K562 (cell line): ENCODE data around the gene EYA2. TPM values are rescaled to one million over a fixed set of nuclear protein-coding genes. Genes with fewer than 3 reads are reported as not detected.

Experiments used
- ATAC-seq: fragments of 200-7000 bp; cut with Tn5 transposase; 3 replicates; pipeline ENCODE4 v1.9.1; 2020; ENCODE audit warnings: moderate library complexity
- BruUV-seq: library from RNA; stranded (reverse); fragments of 400-500 nt; replicated peaks from 2 replicates; lab custom pipeline; 2021; lab: Mats Ljungman, UMichigan
- CTCF ChIA-PET: fragments of 300-600 bp; formaldehyde crosslinking; extraction: SDS; loops from one replicate; lab custom pipeline; 2021; ENCODE audit warnings: low intra/inter-chr PET ratio; lab: Yijun Ruan, JAX
- POLR2A ChIA-PET: fragments of 300-600, 350-650 bp; sonication (Branson Sonifier 250); formaldehyde crosslinking; extraction: SDS; loops from one replicate; lab custom pipeline; 2021; ENCODE audit warnings: antibody characterized with exemption, inconsistent platforms; lab: Yijun Ruan, JAX
- DNase-seq, 4 experiments: peaks; one replicate each; pipeline versions ENCODE4 v3.0.0 to v3.0.0-alpha.2; 2011 to 2018; ENCODE audit warnings: low spot score in 3 of 4, mixed read lengths in 3 of 4; ENCODE audit errors: extremely low read depth in 1 of 4
- FAIRE-seq: peaks from 2 replicates; lab custom pipeline; 2011; peaks lifted over from hg19 to GRCh38; lab: Jason Lieb, UNC
- H2AFZ ChIP-seq: 2 replicates; pipeline ENCODE4 v1.6.0; 2011; ENCODE audit warnings: low read depth, low read length, control low read depth, inconsistent platforms
- H3K27ac ChIP-seq: fragments of 200-600 bp; 3 replicates; pipeline ENCODE4 v1.8.0; 2011; ENCODE audit warnings: low read depth, mild to moderate bottlenecking, control low read depth, inconsistent platforms, low read length, moderate library complexity, mixed read lengths; ENCODE audit errors: extremely low read depth
- H3K27me3 ChIP-seq, 2 experiments: fragments of 300-600 bp in 1 of 2; 2 replicates in 1 of 2; 3 replicates in 1 of 2; pipeline versions ENCODE4 v1.6.0 to v1.8.0; 2011; ENCODE audit warnings: inconsistent platforms in 2 of 2, low read length in 2 of 2, mild to moderate bottlenecking in 1 of 2, mixed read lengths in 1 of 2, moderate library complexity in 1 of 2; ENCODE audit not compliant: control insufficient read depth in 2 of 2, insufficient read depth in 2 of 2
- H3K36me3 ChIP-seq: fragments of 300-600 bp; 3 replicates; pipeline ENCODE4 v1.8.0; 2011; ENCODE audit warnings: mild to moderate bottlenecking, low read length, inconsistent platforms; ENCODE audit not compliant: control insufficient read depth, insufficient read depth
- H3K4me1 ChIP-seq, 2 experiments: fragments of 200-600 bp in 1 of 2; replicated peaks in 1 of 2; 2 replicates in 1 of 2; 3 replicates in 1 of 2; pipeline versions ENCODE4 v1.5.1 to v1.8.0; 2011; ENCODE audit warnings: inconsistent platforms in 2 of 2, low read length in 2 of 2, mild to moderate bottlenecking in 1 of 2, mixed read lengths in 1 of 2, moderate library complexity in 1 of 2; ENCODE audit not compliant: control insufficient read depth in 2 of 2, insufficient read depth in 2 of 2
- H3K4me2 ChIP-seq: 2 replicates; pipeline ENCODE4 v1.6.1; 2011; ENCODE audit warnings: low read length, control low read depth, inconsistent platforms, mixed read lengths; ENCODE audit not compliant: insufficient read depth
- H3K4me3 ChIP-seq: fragments of 200-600 bp; sonication (generic), shearing (Covaris generic); 2 replicates; pipeline ENCODE4 v1.5.1; 2016; ENCODE audit warnings: control low read depth, inconsistent platforms
- H3K79me2 ChIP-seq: fragments of 200-600 bp; 3 replicates; pipeline ENCODE4 v1.8.0; 2011; ENCODE audit warnings: low read length, inconsistent platforms; ENCODE audit not compliant: control insufficient read depth, insufficient read depth
- H3K9ac ChIP-seq, 2 experiments: 2 replicates each; pipeline versions ENCODE4 v1.6.0 to v1.6.1; 2011; ENCODE audit warnings: low read depth in 2 of 2, low read length in 2 of 2, control low read depth in 1 of 2, inconsistent platforms in 1 of 2, mild to moderate bottlenecking in 1 of 2, mixed read lengths in 1 of 2; ENCODE audit not compliant: insufficient read depth in 1 of 2
- H3K9me1 ChIP-seq: one replicate; pipeline ENCODE4 v1.6.0; 2011; ENCODE audit warnings: inconsistent platforms, mild to moderate bottlenecking, low read length, moderate library complexity; ENCODE audit not compliant: control insufficient read depth, insufficient read depth
- H3K9me3 ChIP-seq: replicated peaks from 2 replicates; pipeline ENCODE4 v1.5.1; 2011; ENCODE audit warnings: low read depth, low read length, inconsistent platforms; ENCODE audit not compliant: control insufficient read depth, insufficient read depth
- H4K20me1 ChIP-seq: replicated peaks from 2 replicates; pipeline ENCODE4 v1.6.1; 2011; ENCODE audit warnings: low read length, inconsistent platforms, mixed read lengths; ENCODE audit not compliant: control insufficient read depth, insufficient read depth
- EWSR1 ChIP-seq: fragments of 450-650 bp; IDR thresholded peaks from 2 replicates; pipeline ENCODE4 v1.6.1; 2018; ENCODE audit warnings: borderline replicate concordance, mild to moderate bottlenecking, low read depth, moderate library complexity; ENCODE audit not compliant: partially characterized antibody
- NFE2 ChIP-seq: IDR thresholded peaks from 2 replicates; pipeline ENCODE4 v1.6.1; 2014; ENCODE audit warnings: antibody characterized with exemption, low read depth
- NFIC ChIP-seq: fragments of 450-650 bp; IDR thresholded peaks from 2 replicates; pipeline ENCODE4 v1.6.1; 2017; ENCODE audit warnings: mild to moderate bottlenecking, inconsistent platforms
- SMC3 ChIP-seq: conservative IDR thresholded peaks from 2 replicates; pipeline ENCODE4 v1.6.1; 2011; ENCODE audit warnings: low read depth, low read length, improper control_type of control experiment; ENCODE audit not compliant: insufficient read depth
- ZNF76 ChIP-seq: fragments of 250-450 bp; sonication (Bioruptor Pico); IDR thresholded peaks from 2 replicates; pipeline ENCODE4 v1.4.0; 2020; ENCODE audit warnings: mild to moderate bottlenecking, moderate library complexity, borderline replicate concordance
- WGBS: fragments of 100-300 bp; shearing (Covaris generic); methylation state at CpG from one replicate; pipeline ENCODE4 v1.1.6; 2016; ENCODE audit warnings: low coverage, mixed read lengths; ENCODE audit not compliant: insufficient coverage; ENCODE audit errors: missing lambda C conversion rate; 5-methylcytosine and 5-hydroxymethylcytosine counted together
- in situ Hi-C: fragments of 300-500 bp; cut with MboI; formaldehyde crosslinking; loops from 4 replicates; pipeline ENCODE4 v1.15.0; 2018; ENCODE audit warnings: inconsistent platforms, mixed read lengths
- intact Hi-C: fragments of 100-400 bp; cut with micrococcal nuclease; formaldehyde crosslinking; loops from 2 replicates; pipeline ENCODE4 v1.14.2; 2022
- polyA plus RNA-seq, 8 experiments: library from polyadenylated mRNA; depleted of rRNA in 4 of 8; stranded (reverse) in 5 of 8; unstranded in 3 of 8; fragments of >200 nt; fragmentation: Nextera tagmentation in 2 of 8; fragmentation: Illumina TruSeq in 1 of 8; extraction: Ambion mirVana in 2 of 8; extraction: Trizol in 1 of 8; gene quantifications; 2 replicates each; pipeline versions ENCODE4 v1.2.1 to v1.2.3, GENCODE V29; 2011 to 2014; ENCODE audit warnings: inconsistent platforms in 1 of 8, missing spikeins in 1 of 8
- total RNA-seq, 7 experiments: library from RNA; depleted of rRNA in 6 of 7; stranded (reverse); fragments of >200 nt in 6 of 7; fragmentation: Illumina TruSeq in 2 of 7; extraction: Trizol in 2 of 7; gene quantifications; 2 replicates each; pipeline versions ENCODE4 v1.2.1 to v1.2.3, GENCODE V29; 2011 to 2021; ENCODE audit warnings: low replicate concordance in 1 of 7

Gene EYA2
- total and polyA plus RNA-seq, 9 of the 15 experiments (the other 6 are each of a cell fraction or from before 2014, with no cell fraction given) = 0.03 TPM; not detected in 8

DNA sequence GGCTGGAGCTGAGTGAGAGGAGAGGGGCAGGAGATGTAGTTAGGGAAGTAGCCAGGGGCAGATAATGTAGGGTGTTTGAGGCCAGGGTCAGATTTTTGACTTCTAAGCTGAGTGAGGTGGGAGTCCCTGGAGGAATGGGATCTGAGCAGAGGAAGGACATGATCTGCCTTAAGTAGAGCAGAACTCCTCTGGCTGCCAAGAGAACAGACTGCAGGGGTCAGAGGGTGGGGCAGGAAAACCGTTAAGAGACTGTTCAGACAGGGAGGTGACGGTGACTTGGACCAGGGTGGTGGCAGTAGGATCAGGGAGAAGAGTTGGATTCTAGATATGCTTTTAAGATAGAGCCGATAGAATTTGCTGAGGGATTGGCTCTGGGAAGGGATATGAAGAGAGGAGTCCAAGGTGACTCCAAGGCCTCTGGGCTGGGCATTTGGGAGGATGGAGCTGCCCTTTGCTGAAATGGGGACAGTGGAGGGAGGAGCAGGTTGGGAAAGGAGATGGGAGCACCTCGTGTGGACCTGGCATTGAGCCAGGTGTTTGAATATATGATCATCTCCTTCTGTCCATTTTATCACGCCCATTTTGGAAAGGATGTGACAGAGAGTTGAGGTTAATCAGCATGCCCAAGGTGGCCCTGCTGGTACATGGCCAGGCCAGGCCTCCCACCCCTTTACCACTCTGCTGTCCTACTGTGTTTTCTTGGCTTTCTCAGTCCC lies 18.8 kb downstream of the EYA2 start:
- POLR2A ChIA-PET = no interaction called here
- Histone ChIP-seq H4K20me1 (no peaks in the 10 kb centered on the region), H2AFZ (no peak overlapping the region), H3K4me2 (no peak overlapping the region), H3K27ac (no peak overlapping the region), H3K9ac (no peak overlapping the region), H3K4me1 (no peaks in the 10 kb centered on the region), H3K36me3 (no peaks in the 10 kb centered on the region), H3K79me2 (no peaks in the 10 kb centered on the region), H3K4me3 (no peak overlapping the region), H3K9me3 (no peaks in the 10 kb centered on the region), H3K27me3 (peaks cover 12 to 39% of the 10 kb centered on the region in 2 experiments; a peak in 4 of 5 replicates), H3K9me1 (no peaks in the 10 kb centered on the region)
- intact Hi-C loops (no loop called here), in situ Hi-C loops (no loop called here)
- FAIRE-seq (no peak), ATAC-seq (no peak), DNase-seq (no peak)
- WGBS = 0% methylated on average over 5 of the region's 5 CpGs
- peak; percentile 79 for TF ChIP-seq NFIC
- no peak for TF ChIP-seq EWSR1
- CTCF ChIA-PET = no interaction called here
- BruUV-seq = no TSS peak

- no peaks in the 10 kb centered on the region for H3K9me3 ChIP-seq
- H3K79me2 ChIP-seq = no peaks in the 10 kb centered on the region
- in situ Hi-C loops = no loop called here
- no peak overlapping the region for H3K4me2 ChIP-seq
- FAIRE-seq (no peak), ATAC-seq (no peak), DNase-seq (no peak)
- 3% methylated on average over 14 of the region's 15 CpGs for WGBS
- H3K27ac ChIP-seq = no peak overlapping the region
- H3K4me1 ChIP-seq = no peaks in the 10 kb centered on the region
- no peak overlapping the region for H2AFZ ChIP-seq
- BruUV-seq = no TSS peak
- intact Hi-C loops = no loop called here
- H3K9me1 ChIP-seq = no peaks in the 10 kb centered on the region
- no peak overlapping the region for H3K4me3 ChIP-seq
- TF ChIP-seq NFE2 = no peak
- TF ChIP-seq ZNF76 = no peak
- TF ChIP-seq SMC3 = no peak
- H4K20me1 ChIP-seq = no peaks in the 10 kb centered on the region
- peaks cover 12 to 39% of the 10 kb centered on the region in 2 experiments; a peak in 4 of 5 replicates for H3K27me3 ChIP-seq
- CTCF ChIA-PET = no interaction called here
- no peak overlapping the region for H3K9ac ChIP-seq
- POLR2A ChIA-PET = no interaction called here
- no peaks in the 10 kb centered on the region for H3K36me3 ChIP-seq
Measured at GRCh38 chr20:46914789-46915379, 20.2 kb downstream of the EYA2 start.
